NCI-H1436 treated with DMSO at 0.1 percent for 48 hours (cell line): Measurements from ENCODE around the gene ALPI.
"Not testable (repeated sequence)": the region's sequence is repeated elsewhere in the genome, so short reads cannot be mapped to it uniquely, and the experiment has no call there.

ENCODE experiments used
- DNase-seq: peaks from one replicate; lab custom pipeline; 2025; lab: John Stamatoyannopoulos, UW

The ALPI gene

GRCh38 chr2:232455426-232456255 lies at the start of gene ALPI:
Gene ALPI (plus strand): TSS chr2:232456153. CDS start chr2:232456200, 47 bp downstream.
- DNase-seq, result no peak

- no peak for DNase-seq
Measured at GRCh38 chr2:232406556-232407310, 49.2 kb upstream of the ALPI start, which contains the start of gene ALPG. Gene ALPG (plus strand): TSS chr2:232406844. CDS start chr2:232406895, 51 bp downstream.

GRCh38 chr2:232407428-232408150 lies 48.4 kb upstream of the ALPI start:
- DNase-seq, result not testable (repeated sequence)

DNA sequence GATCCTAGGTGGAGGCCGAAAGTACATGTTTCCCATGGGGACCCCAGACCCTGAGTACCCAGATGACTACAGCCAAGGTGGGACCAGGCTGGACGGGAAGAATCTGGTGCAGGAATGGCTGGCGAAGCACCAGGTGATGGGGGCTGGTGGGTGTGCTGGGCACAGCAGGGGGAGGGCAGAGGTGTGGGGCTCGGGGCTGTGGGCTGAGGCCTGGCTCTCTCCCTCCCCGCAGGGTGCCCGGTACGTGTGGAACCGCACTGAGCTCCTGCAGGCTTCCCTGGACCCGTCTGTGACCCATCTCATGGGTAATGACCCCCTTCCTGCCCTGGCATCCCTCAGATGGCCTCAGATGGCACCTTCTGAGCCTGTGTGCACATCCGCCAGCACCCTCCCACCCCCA lies 47.7 kb upstream of the ALPI start:
- not testable (repeated sequence) for DNase-seq

DNA sequence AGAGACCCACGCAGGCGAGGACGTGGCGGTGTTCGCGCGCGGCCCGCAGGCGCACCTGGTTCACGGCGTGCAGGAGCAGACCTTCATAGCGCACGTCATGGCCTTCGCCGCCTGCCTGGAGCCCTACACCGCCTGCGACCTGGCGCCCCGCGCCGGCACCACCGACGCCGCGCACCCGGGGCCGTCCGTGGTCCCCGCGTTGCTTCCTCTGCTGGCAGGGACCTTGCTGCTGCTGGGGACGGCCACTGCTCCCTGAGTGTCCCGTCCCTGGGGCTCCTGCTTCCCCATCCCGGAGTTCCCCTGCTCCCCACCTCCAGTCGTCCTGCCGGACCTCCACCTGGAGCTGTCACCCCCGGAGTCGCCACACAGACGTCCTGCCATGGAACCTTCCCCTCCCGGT lies 46.3 kb upstream of the ALPI start:
- DNase-seq, result not testable (repeated sequence)

DNA sequence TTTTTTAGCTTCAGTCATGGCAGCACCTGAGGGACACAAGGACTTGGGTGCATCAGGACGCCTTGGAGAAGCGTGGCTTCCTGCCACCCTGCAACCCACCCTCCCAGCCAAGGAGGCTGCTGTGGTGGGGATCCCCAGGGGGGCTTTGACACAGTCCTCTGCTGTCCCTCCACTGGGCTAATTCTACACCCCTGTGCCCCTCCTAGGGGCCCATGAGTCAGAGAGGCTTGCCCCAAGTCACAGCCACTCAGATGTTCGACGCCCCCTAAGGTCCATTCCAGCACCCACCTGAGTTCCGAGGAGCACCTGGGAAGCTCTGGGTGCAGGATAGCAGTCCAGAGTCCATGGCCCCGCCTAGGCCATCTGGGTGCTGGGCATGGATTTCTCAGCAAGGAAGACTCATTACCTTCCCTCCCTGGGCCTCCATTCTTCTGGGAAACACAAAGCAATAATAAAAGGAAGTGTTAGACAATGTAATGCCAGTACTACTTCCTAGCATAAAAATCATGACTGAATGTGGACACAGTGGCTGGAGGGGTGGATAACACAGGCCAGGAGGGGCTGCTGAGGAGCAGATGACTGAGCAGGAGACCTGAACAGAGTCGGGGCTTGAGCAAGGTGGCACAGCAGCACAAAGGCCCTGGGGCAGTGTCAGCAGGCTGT lies 45.6 kb upstream of the ALPI start:
- DNase-seq, result no peak

DNA sequence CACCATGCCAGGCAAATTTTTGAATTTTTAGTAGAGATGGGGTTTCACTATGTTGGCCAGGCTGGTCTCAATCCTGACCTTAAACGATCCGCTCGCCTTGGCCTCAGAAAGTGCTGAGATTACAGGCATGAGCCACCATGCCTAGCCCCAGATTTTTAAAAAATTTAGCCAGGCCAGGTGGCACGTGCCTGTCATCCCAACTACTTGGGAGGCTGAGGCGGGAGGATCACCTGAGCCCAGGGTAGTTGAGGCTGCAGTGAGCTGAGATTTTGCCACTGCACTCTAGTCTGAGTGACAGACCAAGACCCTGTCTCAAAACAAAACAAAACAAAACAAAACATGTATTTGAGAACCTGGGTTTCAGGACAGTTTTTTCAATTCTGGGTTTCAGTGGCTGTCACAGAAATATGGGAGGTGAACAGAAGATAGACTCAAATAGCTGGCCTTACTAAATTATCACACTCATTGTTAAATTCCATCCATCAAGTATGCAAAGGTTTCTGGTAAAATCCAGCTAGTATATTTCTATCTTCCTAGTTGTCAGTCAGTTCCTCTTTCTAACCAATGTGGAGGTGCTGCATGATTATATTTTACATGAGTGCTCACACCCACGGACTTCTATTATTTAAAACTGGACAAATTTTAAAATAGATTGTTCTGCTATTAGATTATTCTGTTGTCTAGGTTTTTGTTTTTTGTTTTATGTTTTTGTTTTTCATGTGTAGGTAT lies 43.9 kb upstream of the ALPI start:
- DNase-seq, result no peak

- DNase-seq, result no peak
Measured at GRCh38 chr2:232412986-232413385, 43.0 kb upstream of the ALPI start.

DNA sequence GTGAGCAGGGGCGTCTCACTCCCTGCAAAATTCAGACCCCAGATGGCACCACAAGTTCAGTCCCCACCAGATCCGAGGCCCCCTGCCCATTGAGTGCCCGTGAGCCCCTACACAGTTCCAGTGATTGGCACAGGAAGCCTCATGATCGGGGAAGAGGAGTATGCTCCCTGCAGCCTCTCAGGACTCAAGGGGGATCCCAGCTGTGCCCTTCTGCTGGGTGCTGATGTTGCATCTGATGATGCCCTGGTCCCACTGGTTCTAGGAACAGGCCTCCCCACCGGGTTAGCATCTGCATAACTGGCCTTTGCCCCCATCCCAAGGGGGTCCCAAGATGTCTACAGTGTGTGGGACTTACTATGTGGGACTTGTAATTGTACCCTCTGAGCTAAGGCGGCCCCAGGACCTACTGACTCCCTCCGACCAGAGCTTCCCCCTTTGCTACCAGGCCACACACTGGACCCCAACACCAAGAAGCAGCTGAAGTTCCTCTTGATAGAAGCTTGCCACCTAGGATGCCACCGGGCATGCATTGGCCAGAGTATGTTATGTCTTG lies 40.7 kb upstream of the ALPI start:
- DNase-seq, result no peak

DNA sequence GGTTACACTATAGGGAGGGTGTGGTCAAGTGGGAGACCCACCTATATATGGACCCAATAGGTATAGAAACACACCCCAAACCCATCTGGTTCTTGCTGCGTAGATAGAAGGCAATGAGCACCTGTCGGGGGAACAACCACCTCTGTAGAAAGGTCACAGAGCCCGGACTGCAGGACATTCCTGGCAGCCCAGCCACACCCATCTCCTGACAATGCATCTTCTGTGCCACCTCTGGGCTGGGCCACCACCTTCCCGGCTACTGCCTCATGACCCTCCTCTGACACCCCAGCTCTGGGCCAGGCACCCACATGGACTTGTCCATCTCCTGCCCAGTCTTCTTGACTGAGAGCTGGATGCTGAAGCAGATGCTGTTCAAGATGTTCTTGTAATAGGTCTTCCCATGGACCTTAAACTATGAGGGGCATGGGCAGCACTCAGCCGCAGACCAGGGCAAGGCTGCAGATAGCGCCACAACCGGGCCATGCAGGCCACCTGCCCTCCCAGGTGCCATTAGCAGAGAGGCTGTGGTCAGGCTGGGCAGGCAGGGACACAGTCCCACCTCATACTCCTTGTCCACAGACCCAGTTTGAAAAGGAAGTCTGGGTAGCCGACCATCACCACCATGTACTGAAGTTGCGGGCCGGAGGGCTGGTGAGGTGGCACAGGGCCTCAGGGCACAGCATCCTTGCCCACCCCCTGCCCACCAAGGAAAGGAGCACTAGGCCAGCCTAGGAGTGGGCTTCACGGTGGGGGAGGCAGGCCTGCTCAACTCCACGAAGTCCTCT lies 40.0 kb upstream of the ALPI start:
- no peak for DNase-seq

- no peak for DNase-seq
Measured at GRCh38 chr2:232416521-232417470, 39.2 kb upstream of the ALPI start.

DNA sequence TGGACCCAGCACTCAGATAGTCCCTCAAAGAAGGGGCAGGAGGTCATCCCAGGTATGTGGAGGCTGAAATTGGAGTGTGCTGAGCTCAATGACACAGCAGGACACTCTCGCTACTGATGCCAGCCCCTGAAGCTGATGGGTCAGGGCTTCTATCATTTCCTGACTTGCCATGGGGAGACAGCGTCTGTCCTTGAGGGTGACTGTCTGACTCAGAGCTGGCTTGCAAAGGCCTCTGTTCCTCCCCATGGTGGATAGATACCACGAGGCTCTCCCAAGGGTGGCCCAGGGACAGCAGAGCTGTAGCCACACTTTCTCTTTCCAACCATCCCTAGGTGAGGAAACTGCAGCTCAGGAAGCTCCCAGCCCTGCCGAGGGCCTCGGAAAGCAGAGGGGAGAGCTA lies 38.5 kb upstream of the ALPI start:
- DNase-seq, result no peak

- DNase-seq, result no peak
Measured at GRCh38 chr2:232418056-232418455, 37.9 kb upstream of the ALPI start.

DNA sequence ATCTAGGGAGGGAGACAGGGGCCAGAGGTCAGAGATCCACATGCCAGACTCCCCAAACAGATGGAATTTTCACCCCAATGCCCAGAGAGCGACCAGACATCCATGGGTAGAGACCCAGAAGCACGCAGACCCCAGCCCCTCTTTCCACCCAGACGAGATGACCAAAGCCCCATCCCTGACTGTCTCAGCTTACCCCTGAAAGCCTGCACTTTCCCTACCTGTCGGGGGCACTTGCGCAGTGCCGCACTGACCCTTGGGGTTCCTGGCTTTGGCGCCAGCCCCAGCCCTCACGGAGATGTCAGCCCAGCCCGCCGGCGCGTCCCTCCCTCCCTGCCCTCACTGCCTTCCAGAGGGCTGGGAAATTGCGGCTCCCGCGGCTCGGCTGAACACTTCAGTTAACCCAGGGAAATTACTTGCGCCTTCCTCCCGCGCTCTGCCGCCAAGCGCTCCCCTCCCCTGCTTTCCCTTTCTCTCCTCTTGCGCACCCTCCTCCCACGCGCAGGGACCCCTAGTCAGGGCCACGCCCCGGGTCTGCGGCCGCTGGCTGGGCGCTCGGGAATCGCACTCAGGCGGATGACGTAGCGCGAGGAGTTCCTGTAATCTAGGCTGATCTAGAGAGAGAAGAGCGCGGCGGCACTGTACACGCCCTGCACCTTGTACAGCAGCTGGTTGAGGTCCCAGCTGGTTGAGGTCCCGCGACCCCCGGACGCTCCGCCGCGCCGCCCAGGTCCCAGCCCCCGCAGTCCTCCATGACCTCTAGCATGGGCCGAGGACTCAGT lies 37.3 kb upstream of the ALPI start:
- DNase-seq, result no peak

GRCh38 chr2:232419245-232420072 lies 36.5 kb upstream of the ALPI start:
- no peak for DNase-seq

GRCh38 chr2:232420073-232420454 lies 35.9 kb upstream of the ALPI start:
- DNase-seq, result no peak

DNA sequence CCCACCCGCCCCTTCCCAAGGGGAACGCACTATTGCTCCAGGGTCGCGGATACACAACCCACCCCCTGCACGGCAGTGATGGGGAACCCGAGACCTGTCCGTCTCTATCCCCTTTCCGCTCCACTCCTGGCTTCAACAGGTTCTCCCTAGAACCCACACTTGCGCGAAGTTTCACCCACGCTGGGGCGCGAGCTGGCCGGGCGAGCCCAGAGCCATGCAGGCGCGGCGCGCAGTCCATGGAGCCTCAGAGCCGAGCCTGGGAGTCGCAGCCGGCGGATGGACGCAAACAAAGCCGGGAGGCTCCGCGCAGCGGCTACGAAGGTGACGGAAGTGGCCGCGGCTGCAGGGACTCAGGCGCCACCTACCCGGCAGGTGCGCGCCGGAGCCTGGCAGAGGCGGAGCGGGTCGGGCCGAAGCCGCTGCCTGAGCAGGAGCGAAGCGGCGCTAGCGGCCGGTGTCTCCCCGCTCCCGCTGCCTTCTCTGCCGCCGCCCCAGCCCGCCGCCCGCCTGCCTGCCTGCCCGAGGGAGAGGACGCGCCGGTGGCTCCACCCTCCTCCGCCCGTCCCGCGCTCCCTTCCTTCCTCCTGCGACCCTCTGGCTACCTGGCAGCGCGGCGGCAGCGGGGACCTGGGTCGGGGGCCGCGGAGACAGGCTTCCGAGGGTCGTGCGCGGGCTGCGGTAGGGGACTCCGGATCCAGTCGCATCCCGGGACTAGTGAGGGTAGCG lies 35.3 kb upstream of the ALPI start:
- no peak for DNase-seq
